ENCODE measurements around the gene CYLD.

GRCh38 chr16:50789757-50790156 is 47.9 kb downstream of the CYLD start:
- TF ChIP-seq NFRKB (IDR thresholded peaks at IDR 0.05): no peak
- TF ChIP-seq SUZ12 (IDR thresholded peaks at IDR 0.05): no peak
- no peak for TF ChIP-seq HDGF (IDR thresholded peaks at IDR 0.05; ENCODE audit: borderline replicate concordance)
- TF ChIP-seq ELF4 (IDR thresholded peaks at IDR 0.05): no peak
